ENCODE measurements around the gene RANBP3.

DNA sequence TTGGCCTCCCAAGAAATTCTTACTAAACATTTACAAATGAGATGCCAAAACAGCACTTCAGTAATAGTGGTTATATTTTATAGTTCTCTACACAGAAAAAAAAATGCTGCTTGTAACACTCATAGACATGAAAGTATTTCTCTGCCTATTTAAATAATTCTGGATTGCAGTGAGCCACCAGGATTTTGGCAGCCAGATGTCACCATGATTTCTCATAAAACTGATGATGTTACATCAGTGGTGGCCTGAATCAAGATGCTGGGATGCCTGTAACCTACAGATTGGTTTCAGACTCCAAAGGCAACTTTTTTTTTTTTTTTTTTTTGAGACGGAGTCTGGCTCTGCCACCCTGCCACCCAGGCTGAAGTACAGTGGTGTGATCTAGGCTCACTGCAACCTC, 66.6 kb downstream of the RANBP3 start:
- TF ChIP-seq, protein P1, sequence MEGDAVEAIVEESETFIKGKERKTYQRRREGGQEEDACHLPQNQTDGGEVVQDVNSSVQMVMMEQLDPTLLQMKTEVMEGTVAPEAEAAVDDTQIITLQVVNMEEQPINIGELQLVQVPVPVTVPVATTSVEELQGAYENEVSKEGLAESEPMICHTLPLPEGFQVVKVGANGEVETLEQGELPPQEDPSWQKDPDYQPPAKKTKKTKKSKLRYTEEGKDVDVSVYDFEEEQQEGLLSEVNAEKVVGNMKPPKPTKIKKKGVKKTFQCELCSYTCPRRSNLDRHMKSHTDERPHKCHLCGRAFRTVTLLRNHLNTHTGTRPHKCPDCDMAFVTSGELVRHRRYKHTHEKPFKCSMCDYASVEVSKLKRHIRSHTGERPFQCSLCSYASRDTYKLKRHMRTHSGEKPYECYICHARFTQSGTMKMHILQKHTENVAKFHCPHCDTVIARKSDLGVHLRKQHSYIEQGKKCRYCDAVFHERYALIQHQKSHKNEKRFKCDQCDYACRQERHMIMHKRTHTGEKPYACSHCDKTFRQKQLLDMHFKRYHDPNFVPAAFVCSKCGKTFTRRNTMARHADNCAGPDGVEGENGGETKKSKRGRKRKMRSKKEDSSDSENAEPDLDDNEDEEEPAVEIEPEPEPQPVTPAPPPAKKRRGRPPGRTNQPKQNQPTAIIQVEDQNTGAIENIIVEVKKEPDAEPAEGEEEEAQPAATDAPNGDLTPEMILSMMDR (IDR thresholded peaks at IDR 0.05; ENCODE audit: borderline replicate concordance, extremely low read depth, low read length, poor library complexity, severe bottlenecking) = no peak
- no peak for TF ChIP-seq EZH2 (IDR thresholded peaks at IDR 0.05; ENCODE audit: borderline replicate concordance, low read depth, low read length, severe bottlenecking)
